Calu3 (cell line): ENCODE measurements around the gene SNRPA1. TPM values are rescaled to one million over a fixed set of nuclear protein-coding genes. Genes with fewer than 3 reads are reported as not detected.

ENCODE experiments used
- BruUV-seq: library from RNA; stranded (reverse); fragments of 400-500 nt; replicated peaks from 2 replicates; lab custom pipeline; 2021; lab: Mats Ljungman, UMichigan
- CTCF ChIA-PET: fragments of 300-600 bp; sonication (Branson Sonifier 250); formaldehyde crosslinking; loops from one replicate; lab custom pipeline; 2022; ENCODE audit warnings: antibody characterized with exemption; lab: Charles Lee
- DNase-seq: peaks from one replicate; pipeline ENCODE4 v3.0.0; 2022
- H3K27ac Mint-ChIP-seq: one replicate; pipeline ENCODE4 v1.8.0; 2022; ENCODE audit warnings: mixed read lengths; ENCODE audit not compliant: unreplicated experiment
- H3K27me3 Mint-ChIP-seq: one replicate; pipeline ENCODE4 v1.8.0; 2022; ENCODE audit warnings: mixed read lengths; ENCODE audit not compliant: unreplicated experiment
- H3K36me3 Mint-ChIP-seq: one replicate; pipeline ENCODE4 v1.8.0; 2022; ENCODE audit warnings: mild to moderate bottlenecking, moderate library complexity, mixed read lengths; ENCODE audit not compliant: insufficient read depth, unreplicated experiment
- H3K4me1 Mint-ChIP-seq: one replicate; pipeline ENCODE4 v1.8.0; 2022; ENCODE audit warnings: mild to moderate bottlenecking, low read depth, mixed read lengths; ENCODE audit not compliant: unreplicated experiment
- H3K4me3 Mint-ChIP-seq: one replicate; pipeline ENCODE4 v1.8.0; 2022; ENCODE audit warnings: mild to moderate bottlenecking, low read depth, moderate library complexity, mixed read lengths; ENCODE audit not compliant: unreplicated experiment
- H3K9me3 Mint-ChIP-seq: one replicate; pipeline ENCODE4 v1.8.0; 2022; ENCODE audit warnings: low read depth, mixed read lengths; ENCODE audit not compliant: unreplicated experiment
- intact Hi-C: fragments of 100-400 bp; cut with micrococcal nuclease; formaldehyde crosslinking; loops from one replicate; pipeline ENCODE4 v1.10.0; 2022; ENCODE audit not compliant: unreplicated experiment
- total RNA-seq: library from RNA; stranded (reverse); gene quantifications from 2 replicates; pipeline ENCODE4 v1.2.3, GENCODE V29; 2022
- TF ChIP-seq, protein P1 (sequence below): fragments of 200-600 bp; IDR thresholded peaks from one replicate; pipeline ENCODE4 v1.8.0; 2022; ENCODE audit warnings: antibody characterized with exemption; ENCODE audit not compliant: unreplicated experiment

SNRPA1 gene
- total RNA-seq, 1 experiment from 2014 or later, result 140 TPM

DNA sequence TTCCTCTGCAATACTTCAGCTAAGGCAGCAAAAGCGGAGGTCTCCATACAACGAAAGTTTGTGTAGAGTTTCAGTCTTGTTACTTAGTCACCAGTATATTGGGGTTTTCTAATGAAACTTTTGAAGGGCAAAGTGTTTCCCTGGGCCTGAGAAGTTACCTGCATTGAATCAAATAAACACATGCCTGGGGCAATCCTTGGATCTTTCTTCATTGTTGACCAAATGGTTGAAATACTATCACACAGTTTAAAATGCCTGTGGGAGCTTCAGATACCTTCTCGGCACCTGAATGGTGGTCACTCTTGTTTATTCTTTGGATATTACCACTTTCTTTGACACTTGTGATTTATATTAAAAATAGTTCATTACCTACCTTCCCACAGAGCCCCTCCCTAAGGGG is 42.2 kb downstream of the SNRPA1 start:
- peaks cover 11% of the 10 kb centered on the region for H3K4me1 Mint-ChIP-seq
- TF ChIP-seq, protein P1, sequence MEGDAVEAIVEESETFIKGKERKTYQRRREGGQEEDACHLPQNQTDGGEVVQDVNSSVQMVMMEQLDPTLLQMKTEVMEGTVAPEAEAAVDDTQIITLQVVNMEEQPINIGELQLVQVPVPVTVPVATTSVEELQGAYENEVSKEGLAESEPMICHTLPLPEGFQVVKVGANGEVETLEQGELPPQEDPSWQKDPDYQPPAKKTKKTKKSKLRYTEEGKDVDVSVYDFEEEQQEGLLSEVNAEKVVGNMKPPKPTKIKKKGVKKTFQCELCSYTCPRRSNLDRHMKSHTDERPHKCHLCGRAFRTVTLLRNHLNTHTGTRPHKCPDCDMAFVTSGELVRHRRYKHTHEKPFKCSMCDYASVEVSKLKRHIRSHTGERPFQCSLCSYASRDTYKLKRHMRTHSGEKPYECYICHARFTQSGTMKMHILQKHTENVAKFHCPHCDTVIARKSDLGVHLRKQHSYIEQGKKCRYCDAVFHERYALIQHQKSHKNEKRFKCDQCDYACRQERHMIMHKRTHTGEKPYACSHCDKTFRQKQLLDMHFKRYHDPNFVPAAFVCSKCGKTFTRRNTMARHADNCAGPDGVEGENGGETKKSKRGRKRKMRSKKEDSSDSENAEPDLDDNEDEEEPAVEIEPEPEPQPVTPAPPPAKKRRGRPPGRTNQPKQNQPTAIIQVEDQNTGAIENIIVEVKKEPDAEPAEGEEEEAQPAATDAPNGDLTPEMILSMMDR, result no peak
- BruUV-seq, result TSS peak; percentile 65
- intact Hi-C loops, result loop anchor here (5.0 to 10.0 kb wide), 2 partner anchors 86 to 328 kb away; no protein-coding TSS in a partner anchor
- no peaks in the 10 kb centered on the region for H3K9me3 Mint-ChIP-seq
- peak overlapping the region; percentile 83 for H3K4me3 Mint-ChIP-seq
- H3K36me3 Mint-ChIP-seq, result peaks cover 28% of the 10 kb centered on the region
- peaks cover 14% of the 10 kb centered on the region for H3K27me3 Mint-ChIP-seq
- peak overlapping the region; percentile 64 for H3K27ac Mint-ChIP-seq
- no peak for DNase-seq
- CTCF ChIA-PET, result no interaction called here

DNA sequence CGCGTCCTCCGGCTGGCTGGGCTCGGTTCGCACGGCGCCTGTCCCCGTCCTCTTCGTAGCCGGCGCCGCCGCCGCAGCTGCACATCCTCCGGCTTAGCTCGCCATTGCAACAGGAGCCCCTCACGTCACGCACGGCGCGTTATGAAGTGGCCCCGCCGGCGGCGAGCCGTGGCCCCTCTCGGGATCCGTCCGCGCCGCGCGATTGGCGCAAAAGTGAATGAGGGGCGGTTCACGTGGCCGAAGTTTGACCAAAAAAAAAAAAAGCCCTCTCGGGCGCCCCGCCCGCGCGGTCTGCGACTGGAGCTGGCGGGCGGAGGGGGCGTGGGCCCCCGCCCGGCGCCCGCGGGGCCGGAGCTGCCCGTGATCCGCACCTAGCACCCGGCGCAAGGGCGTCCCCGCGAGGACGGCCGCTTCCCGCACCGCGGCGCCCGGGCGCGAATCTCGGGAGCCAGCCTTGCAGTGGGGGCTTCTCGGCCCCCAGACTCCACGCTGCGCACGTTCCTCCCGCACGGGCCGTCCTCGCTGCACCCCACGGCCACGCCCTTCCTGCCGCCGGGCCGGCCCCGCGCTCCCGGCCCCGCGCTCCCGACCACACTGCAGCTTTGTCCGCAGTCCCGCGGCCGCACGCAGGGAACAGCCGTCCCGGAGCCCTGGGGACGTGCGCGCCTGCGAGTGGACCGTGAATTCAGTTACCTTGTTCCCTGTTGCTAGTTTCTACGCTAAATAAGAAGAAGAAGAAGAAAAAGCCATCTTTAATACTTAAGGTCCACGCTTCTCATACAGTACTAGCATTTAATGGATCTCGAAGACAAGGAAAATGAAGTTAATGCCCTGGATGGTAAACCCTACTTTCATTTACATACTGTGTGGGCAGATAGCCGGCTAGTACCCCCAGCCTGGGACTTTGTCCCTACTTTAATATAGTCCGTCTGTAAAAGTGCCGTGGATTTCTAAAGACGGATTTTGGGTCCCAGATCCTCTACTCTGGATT is 42.9 kb downstream of the SNRPA1 start, which contains the start of gene CHSY1:
CHSY1 (minus strand) TSS at position 219 of the 991 bp plus-strand sequence. CDS start 592 bp downstream, outside the sequence.
- Mint-ChIP-seq H3K27me3 (peaks cover 14% of the 10 kb centered on the region), H3K9me3 (no peaks in the 10 kb centered on the region), H3K36me3 (peaks cover 34% of the 10 kb centered on the region), H3K27ac (peak within 1 kb of the TSS; percentile 64), H3K4me1 (peaks cover 16% of the 10 kb centered on the region), H3K4me3 (peak within 1 kb of the TSS; percentile 83)
- BruUV-seq, result no TSS peak
- CTCF ChIA-PET, result interaction anchor here (0.6 to 0.9 kb wide), 3 partner anchors 62 to 283 kb away, joined by 3 to 4 read pairs (median 3); no protein-coding TSS in a partner anchor
- peak; percentile 90 for DNase-seq
- intact Hi-C loops, result loop anchor here (1.0 to 10.0 kb wide), 4 partner anchors 14 to 327 kb away; no protein-coding TSS in a partner anchor
- TF ChIP-seq, protein P1, result no peak

DNA sequence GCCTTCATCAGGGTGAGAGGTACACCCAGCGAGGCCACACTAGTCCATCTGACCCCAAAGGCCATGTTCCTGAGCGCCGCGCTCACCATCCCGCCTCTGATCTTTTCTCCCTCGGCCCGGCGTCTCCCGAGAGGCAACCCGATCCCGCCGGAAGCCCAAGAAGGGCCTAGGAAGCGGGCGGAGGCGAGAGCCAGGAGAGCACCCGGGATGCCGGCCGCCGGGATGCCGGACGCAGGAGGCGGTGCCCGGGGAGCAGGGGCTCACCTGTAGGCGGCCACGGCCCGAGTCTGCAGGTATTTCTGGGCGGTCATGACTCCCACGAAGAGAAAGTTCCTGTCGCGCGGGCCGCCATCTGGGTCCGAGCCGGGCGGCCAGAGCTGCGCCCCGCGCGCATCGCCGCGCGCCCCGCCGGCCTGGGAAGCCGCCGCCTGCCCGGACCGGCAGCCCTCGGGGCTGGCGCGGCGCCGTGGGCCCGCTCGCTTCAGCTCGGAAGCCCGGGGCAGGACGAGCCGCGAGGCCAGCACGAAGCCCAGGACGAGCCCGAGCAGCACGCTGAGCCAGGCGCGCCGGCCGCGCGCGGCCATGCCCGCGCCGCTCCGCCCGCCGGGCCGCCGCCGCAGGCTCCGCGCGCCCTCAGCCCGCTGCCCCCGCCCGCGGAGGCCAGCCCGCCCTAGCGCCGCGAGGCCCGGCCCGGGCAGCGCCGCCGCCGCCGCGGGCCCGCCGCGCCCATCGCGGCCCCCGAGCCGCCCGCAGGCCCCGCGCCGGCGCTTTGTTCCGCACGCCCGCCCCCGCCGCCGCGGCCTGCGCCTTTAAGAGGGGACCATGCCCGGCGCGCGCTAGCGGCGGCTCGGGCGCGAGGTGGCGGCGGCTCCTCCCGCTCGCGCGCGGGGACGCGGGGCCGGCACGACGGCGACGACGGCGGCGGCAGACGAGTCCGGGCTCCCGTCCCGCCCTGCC is 43.9 kb downstream of the SNRPA1 start:
- H3K4me1 Mint-ChIP-seq, result peaks cover 20% of the 10 kb centered on the region
- no peaks in the 10 kb centered on the region for H3K9me3 Mint-ChIP-seq
- DNase-seq, result peak; percentile 58
- H3K36me3 Mint-ChIP-seq, result peaks cover 34% of the 10 kb centered on the region
- CTCF ChIA-PET, result interaction anchor here (0.6 to 1.3 kb wide), 5 partner anchors 143 to 282 kb away, joined by 3 to 7 read pairs (median 3); no protein-coding TSS in a partner anchor
- peaks cover 14% of the 10 kb centered on the region for H3K27me3 Mint-ChIP-seq
- peak overlapping the region; percentile 83 for H3K4me3 Mint-ChIP-seq
- no TSS peak for BruUV-seq
- intact Hi-C loops, result loop anchor here (1.0 to 10.0 kb wide), 5 partner anchors 13 to 326 kb away; no protein-coding TSS in a partner anchor
- H3K27ac Mint-ChIP-seq, result peak overlapping the region; percentile 7
- TF ChIP-seq, protein P1, result no peak
